ENCODE data around the gene SHMT1. TPM values are rescaled to one million over a fixed set of nuclear protein-coding genes. Genes with fewer than 3 reads are reported as not detected.
"Not testable (repeated sequence)": the region's sequence is repeated elsewhere in the genome, so short reads cannot be mapped to it uniquely, and the experiment has no call there.

SHMT1 gene
- total RNA-seq, 4 donors from 2014 or later, result 59.9 to 117 (median 82.7) TPM

- 6 to 7% methylated on average over 18 of the region's 18 CpGs for WGBS, 2 donors
- Histone ChIP-seq H3K4me1 (peaks cover 30 to 52% of the 10 kb centered on the region in 2 donors), H3K9me3 (no peaks in the 10 kb centered on the region), H3K27me3 (no peaks in the 10 kb centered on the region), H3K36me3 (peaks cover 10 to 11% of the 10 kb centered on the region in 2 donors), H3K27ac (peak overlapping the region; percentile 69 to 87 (median 73)), H3K4me3 (replicated peaks in 1 of 3) (peak overlapping the region; percentile 50 to 90 (median 83))
- DNase-seq, result no peak
- intact Hi-C loops (cut with DNase I), result loop anchor here (5.0 kb wide), 1 partner anchor 58 kb away; the partner anchor contains the start of gene FLII
- no peak for TF ChIP-seq POLR2A (IDR thresholded peaks at IDR 0.05)
- TF ChIP-seq, protein P1, sequence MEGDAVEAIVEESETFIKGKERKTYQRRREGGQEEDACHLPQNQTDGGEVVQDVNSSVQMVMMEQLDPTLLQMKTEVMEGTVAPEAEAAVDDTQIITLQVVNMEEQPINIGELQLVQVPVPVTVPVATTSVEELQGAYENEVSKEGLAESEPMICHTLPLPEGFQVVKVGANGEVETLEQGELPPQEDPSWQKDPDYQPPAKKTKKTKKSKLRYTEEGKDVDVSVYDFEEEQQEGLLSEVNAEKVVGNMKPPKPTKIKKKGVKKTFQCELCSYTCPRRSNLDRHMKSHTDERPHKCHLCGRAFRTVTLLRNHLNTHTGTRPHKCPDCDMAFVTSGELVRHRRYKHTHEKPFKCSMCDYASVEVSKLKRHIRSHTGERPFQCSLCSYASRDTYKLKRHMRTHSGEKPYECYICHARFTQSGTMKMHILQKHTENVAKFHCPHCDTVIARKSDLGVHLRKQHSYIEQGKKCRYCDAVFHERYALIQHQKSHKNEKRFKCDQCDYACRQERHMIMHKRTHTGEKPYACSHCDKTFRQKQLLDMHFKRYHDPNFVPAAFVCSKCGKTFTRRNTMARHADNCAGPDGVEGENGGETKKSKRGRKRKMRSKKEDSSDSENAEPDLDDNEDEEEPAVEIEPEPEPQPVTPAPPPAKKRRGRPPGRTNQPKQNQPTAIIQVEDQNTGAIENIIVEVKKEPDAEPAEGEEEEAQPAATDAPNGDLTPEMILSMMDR (IDR thresholded peaks at IDR 0.05), result no peak
Measured at GRCh38 chr17:18315562-18315922, 47.8 kb downstream of the SHMT1 start.

GRCh38 chr17:18314731-18315561 is 48.4 kb downstream of the SHMT1 start, which contains the start of the genes SMCR8 and TOP3A:
Gene SMCR8 (plus strand): TSS chr17:18315293. CDS start chr17:18315790, 497 bp downstream.
Gene TOP3A (minus strand): TSS chr17:18314994. CDS start chr17:18314778, 216 bp downstream.
- peak in 1 of 2 donors; percentile 63 for TF ChIP-seq POLR2A (IDR thresholded peaks at IDR 0.05)
- TF ChIP-seq, protein P1 (IDR thresholded peaks at IDR 0.05), result peak in 1 of 6 experiments; percentile 21
- H3K27me3 ChIP-seq, result no peaks in the 10 kb centered on the region
- peak within 1 kb of the TSS; percentile 50 to 90 (median 83) for H3K4me3 ChIP-seq (replicated peaks in 1 of 3)
- peak; percentile 99 for DNase-seq
- H3K4me1 ChIP-seq, result peaks cover 30 to 52% of the 10 kb centered on the region in 2 donors
- intact Hi-C loops (cut with DNase I), result loop anchor here (5.0 kb wide), 1 partner anchor 58 kb away; the partner anchor contains the start of gene FLII
- no peaks in the 10 kb centered on the region for H3K9me3 ChIP-seq
- H3K36me3 ChIP-seq, result peaks cover 10 to 11% of the 10 kb centered on the region in 2 donors
- WGBS, 2 donors, result 1% methylated on average over 52 to 53 of the region's 78 CpGs
- H3K27ac ChIP-seq, result peak within 1 kb of the TSS; percentile 69 to 87 (median 73)

GRCh38 chr17:18314059-18314730 is 49.2 kb downstream of the SHMT1 start:
- no peak for TF ChIP-seq POLR2A (IDR thresholded peaks at IDR 0.05)
- TF ChIP-seq, protein P1 (IDR thresholded peaks at IDR 0.05), result no peak
- intact Hi-C loops (cut with DNase I), result no loop called here
- Histone ChIP-seq H3K4me3 (replicated peaks in 1 of 3) (peak overlapping the region; percentile 38 to 90 (median 55)), H3K36me3 (peaks cover 8 to 10% of the 10 kb centered on the region in 2 donors), H3K27ac (peak overlapping the region; percentile 17 to 87 (median 73)), H3K9me3 (no peaks in the 10 kb centered on the region), H3K4me1 (peaks cover 27 to 48% of the 10 kb centered on the region in 2 donors), H3K27me3 (no peaks in the 10 kb centered on the region)
- WGBS, 2 donors, result 1% methylated on average over 34 to 36 of the region's 39 CpGs
- DNase-seq, result peak; percentile 16 to 26

DNA sequence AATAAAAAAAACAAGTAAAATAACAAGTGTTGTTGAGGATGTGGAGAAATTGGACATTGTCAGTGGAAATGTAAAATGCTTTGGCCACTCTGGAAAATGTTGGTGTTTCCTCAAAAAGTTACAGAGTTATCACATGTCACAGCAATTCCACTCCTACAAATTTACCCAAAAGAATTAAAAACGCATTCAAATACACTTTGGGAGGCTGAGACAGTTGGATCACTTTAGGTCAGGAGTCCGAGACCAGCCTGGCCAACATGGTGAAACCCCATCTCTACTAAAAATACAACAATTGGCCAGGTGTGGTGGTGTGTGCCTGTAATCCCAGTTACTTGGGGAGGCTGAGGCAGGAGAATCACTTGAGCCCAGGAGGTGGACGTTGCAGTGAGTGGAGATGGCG is 54.1 kb downstream of the SHMT1 start:
- Histone ChIP-seq H3K9me3 (no peaks in the 10 kb centered on the region), H3K27me3 (no peaks in the 10 kb centered on the region), H3K4me3 (replicated peaks in 1 of 3) (no peak overlapping the region), H3K4me1 (peaks cover 9 to 11% of the 10 kb centered on the region in 2 donors), H3K27ac (no peak overlapping the region), H3K36me3 (peaks cover 27 to 29% of the 10 kb centered on the region in 2 donors)
- WGBS, 2 donors, result 94 to 95% methylated on average over 4 of the region's 4 CpGs
- no peak for DNase-seq
- intact Hi-C loops (cut with DNase I), result no loop called here
- TF ChIP-seq POLR2A (IDR thresholded peaks at IDR 0.05), result no peak
- TF ChIP-seq, protein P1 (IDR thresholded peaks at IDR 0.05), result no peak

- DNase-seq; H3K9me3 ChIP-seq; intact Hi-C loops (cut with DNase I); H3K27ac ChIP-seq; H3K4me3 ChIP-seq (replicated peaks in 1 of 3); H3K27me3 ChIP-seq; H3K4me1 ChIP-seq: not testable (repeated sequence)
- H3K36me3 ChIP-seq, result peaks cover 39 to 62% of the 10 kb centered on the region in 2 donors
- WGBS, 2 donors, result 94 to 95% methylated on average over 13 of the region's 13 CpGs
Measured at GRCh38 chr17:18303206-18303605, 60.1 kb downstream of the SHMT1 start.

All from thyroid gland (tissue), 4 donors.